ENCODE data around the gene SKAP2. TPM values are rescaled to one million over a fixed set of nuclear protein-coding genes. Genes with fewer than 3 reads are reported as not detected.

Gene SKAP2
- total and polyA plus RNA-seq, 2 experiments from 2014 or later: 2.5 to 4.4 TPM

GRCh38 chr7:26673271-26673670 is 191.1 kb downstream of the SKAP2 start (continued):
- TF ChIP-seq, protein P1, sequence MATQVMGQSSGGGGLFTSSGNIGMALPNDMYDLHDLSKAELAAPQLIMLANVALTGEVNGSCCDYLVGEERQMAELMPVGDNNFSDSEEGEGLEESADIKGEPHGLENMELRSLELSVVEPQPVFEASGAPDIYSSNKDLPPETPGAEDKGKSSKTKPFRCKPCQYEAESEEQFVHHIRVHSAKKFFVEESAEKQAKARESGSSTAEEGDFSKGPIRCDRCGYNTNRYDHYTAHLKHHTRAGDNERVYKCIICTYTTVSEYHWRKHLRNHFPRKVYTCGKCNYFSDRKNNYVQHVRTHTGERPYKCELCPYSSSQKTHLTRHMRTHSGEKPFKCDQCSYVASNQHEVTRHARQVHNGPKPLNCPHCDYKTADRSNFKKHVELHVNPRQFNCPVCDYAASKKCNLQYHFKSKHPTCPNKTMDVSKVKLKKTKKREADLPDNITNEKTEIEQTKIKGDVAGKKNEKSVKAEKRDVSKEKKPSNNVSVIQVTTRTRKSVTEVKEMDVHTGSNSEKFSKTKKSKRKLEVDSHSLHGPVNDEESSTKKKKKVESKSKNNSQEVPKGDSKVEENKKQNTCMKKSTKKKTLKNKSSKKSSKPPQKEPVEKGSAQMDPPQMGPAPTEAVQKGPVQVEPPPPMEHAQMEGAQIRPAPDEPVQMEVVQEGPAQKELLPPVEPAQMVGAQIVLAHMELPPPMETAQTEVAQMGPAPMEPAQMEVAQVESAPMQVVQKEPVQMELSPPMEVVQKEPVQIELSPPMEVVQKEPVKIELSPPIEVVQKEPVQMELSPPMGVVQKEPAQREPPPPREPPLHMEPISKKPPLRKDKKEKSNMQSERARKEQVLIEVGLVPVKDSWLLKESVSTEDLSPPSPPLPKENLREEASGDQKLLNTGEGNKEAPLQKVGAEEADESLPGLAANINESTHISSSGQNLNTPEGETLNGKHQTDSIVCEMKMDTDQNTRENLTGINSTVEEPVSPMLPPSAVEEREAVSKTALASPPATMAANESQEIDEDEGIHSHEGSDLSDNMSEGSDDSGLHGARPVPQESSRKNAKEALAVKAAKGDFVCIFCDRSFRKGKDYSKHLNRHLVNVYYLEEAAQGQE (IDR thresholded peaks at IDR 0.05; ENCODE audit: unreplicated experiment): no peak
- no peak for TF ChIP-seq NANOG (IDR thresholded peaks at IDR 0.05; ENCODE audit: borderline replicate concordance)
- no peak for TF ChIP-seq STAT1 (IDR thresholded peaks at IDR 0.05; ENCODE audit: unreplicated experiment)
- TF ChIP-seq ETS1 (IDR thresholded peaks at IDR 0.05): no peak

GRCh38 chr7:26670841-26671240 is 193.5 kb downstream of the SKAP2 start:
- H3K4me3 ChIP-seq: no peak overlapping the region
- no peaks in the 10 kb centered on the region for H3K27me3 ChIP-seq (ENCODE audit: insufficient read depth)
- H3K4me1 Mint-ChIP-seq: peaks cover 9% of the 10 kb centered on the region; the same call in 2 of the 3 replicates
- H3K4me1 ChIP-seq (ENCODE audit: insufficient read depth): peaks cover 6% of the 10 kb centered on the region; the same call in 1 of the 2 replicates
- H3K27me3 Mint-ChIP-seq (ENCODE audit: insufficient read depth, low read depth, poor library complexity): no peaks in the 10 kb centered on the region
- H3K27ac ChIP-seq (ENCODE audit: low read depth): no peak overlapping the region
- H3K27ac Mint-ChIP-seq: no peak overlapping the region
- H3K79me2 ChIP-seq (replicated peaks; ENCODE audit: insufficient read depth): no peaks in the 10 kb centered on the region
- H3K36me3 Mint-ChIP-seq (ENCODE audit: low read depth): no peaks in the 10 kb centered on the region
- H4K20me1 ChIP-seq (replicated peaks; ENCODE audit: insufficient read depth): no peaks in the 10 kb centered on the region
- no peak overlapping the region for H3K4me2 ChIP-seq
- no peaks in the 10 kb centered on the region for H3F3A ChIP-seq (replicated peaks; ENCODE audit: low read depth)
- H2AFZ ChIP-seq: no peak overlapping the region
- DNase-seq (ENCODE audit: low spot score): no peak
- no peaks in the 10 kb centered on the region for H3K9me2 ChIP-seq (ENCODE audit: insufficient read depth)
- no peak overlapping the region for H3K4me3 Mint-ChIP-seq
- H3K9me3 Mint-ChIP-seq: no peaks in the 10 kb centered on the region
- ATAC-seq: no peak
- H3K36me3 ChIP-seq (ENCODE audit: insufficient read depth): no peaks in the 10 kb centered on the region
- TF ChIP-seq EZH2 (IDR thresholded peaks at IDR 0.05; ENCODE audit: low read depth, unreplicated experiment) (no peak), ETS1 (IDR thresholded peaks at IDR 0.05) (no peak), POLR2AphosphoS5 (IDR thresholded peaks at IDR 0.05; ENCODE audit: low read depth) (no peak), JUNB (IDR thresholded peaks at IDR 0.05; ENCODE audit: unreplicated experiment) (no peak), CTCF (conservative IDR thresholded peaks at IDR 0.05; ENCODE audit: low read depth in 2 of 2) (no peak), ZNF114 (CRISPR knock-in tag; IDR thresholded peaks at IDR 0.05) (no peak), STAT1 (IDR thresholded peaks at IDR 0.05; ENCODE audit: unreplicated experiment) (no peak), ZNF331 (CRISPR knock-in tag; IDR thresholded peaks at IDR 0.05; ENCODE audit: low read depth) (no peak), NANOG (IDR thresholded peaks at IDR 0.05; ENCODE audit: borderline replicate concordance) (no peak), EZH2phosphoT487 (IDR thresholded peaks at IDR 0.05; ENCODE audit: unreplicated experiment) (no peak)
- TF ChIP-seq, protein P1 (IDR thresholded peaks at IDR 0.05; ENCODE audit: unreplicated experiment): no peak

Data from GM23338 (cell line).